ENCODE data around the gene REEP1. TPM values are rescaled to one million over a fixed set of nuclear protein-coding genes. Genes with fewer than 3 reads are reported as not detected.

Gene REEP1
- total RNA-seq, 1 experiment from 2014 or later, result 0.31 TPM

DNA sequence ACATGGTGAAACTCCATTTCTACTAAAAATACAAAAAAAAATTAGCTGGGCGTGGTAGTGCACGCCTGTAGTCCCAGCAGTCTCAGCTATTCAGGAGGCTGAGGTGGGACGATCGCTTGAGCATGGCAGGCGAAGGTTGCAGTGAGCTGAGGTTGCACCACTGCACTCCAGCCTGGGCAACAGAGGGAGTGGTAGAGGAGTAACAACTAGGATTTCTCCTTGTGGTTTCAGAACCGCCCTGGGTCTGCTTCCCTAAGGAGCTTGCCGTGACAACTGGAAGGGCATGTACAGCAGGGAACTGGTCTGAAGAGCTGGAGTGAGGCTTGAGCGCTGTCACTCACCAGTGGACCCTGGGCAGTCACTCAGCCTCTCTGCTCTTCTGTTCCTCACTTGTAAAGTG lies 29.1 kb downstream of the REEP1 start:
- Histone ChIP-seq H4K20me1 (ENCODE audit: insufficient read depth) (no peaks in the 10 kb centered on the region), H3K27me3 (ENCODE audit: insufficient read depth, low read depth) (peaks cover 63% of the 10 kb centered on the region), H3K79me2 (ENCODE audit: low read depth) (no peaks in the 10 kb centered on the region), H3F3A (ENCODE audit: insufficient read depth, low read depth) (no peaks in the 10 kb centered on the region), H3K9me2 (ENCODE audit: insufficient read depth) (no peaks in the 10 kb centered on the region), H3K27ac (no peak overlapping the region), H3K9me3 (ENCODE audit: insufficient read depth, low read depth) (no peaks in the 10 kb centered on the region), H3K36me3 (ENCODE audit: low read depth) (no peaks in the 10 kb centered on the region), H2AFZ (no peak overlapping the region), H3K4me3 (no peak overlapping the region), H3K4me2 (no peak overlapping the region), H3K4me1 (replicated peaks; ENCODE audit: insufficient read depth) (no peaks in the 10 kb centered on the region)
- ChIA-PET CTCF (no interaction called here), POLR2A (ENCODE audit: unreplicated experiment) (no interaction called here)
- no peak for TF ChIP-seq EZH2 (IDR thresholded peaks at IDR 0.05; ENCODE audit: low read depth)
- no peak for TF ChIP-seq CTCF (conservative IDR thresholded peaks at IDR 0.05)
- BruUV-seq (replicated peaks), result no TSS peak
- intact Hi-C loops (cut with micrococcal nuclease; ENCODE audit: unreplicated experiment), result no loop called here
- no peak for DNase-seq

GRCh38 chr2:86307431-86307830 lies 30.0 kb downstream of the REEP1 start:
- H3K27ac ChIP-seq, result no peak overlapping the region
- no peaks in the 10 kb centered on the region for H3F3A ChIP-seq (ENCODE audit: insufficient read depth, low read depth)
- DNase-seq, result no peak
- no peak overlapping the region for H3K4me2 ChIP-seq
- no peaks in the 10 kb centered on the region for H3K9me3 ChIP-seq (ENCODE audit: insufficient read depth, low read depth)
- TF ChIP-seq EZH2 (IDR thresholded peaks at IDR 0.05; ENCODE audit: low read depth) (no peak), CTCF (conservative IDR thresholded peaks at IDR 0.05) (no peak)
- H2AFZ ChIP-seq, result no peak overlapping the region
- no peaks in the 10 kb centered on the region for H3K79me2 ChIP-seq (ENCODE audit: low read depth)
- H3K4me3 ChIP-seq, result no peak overlapping the region
- H3K4me1 ChIP-seq (replicated peaks; ENCODE audit: insufficient read depth), result no peaks in the 10 kb centered on the region
- intact Hi-C loops (cut with micrococcal nuclease; ENCODE audit: unreplicated experiment), result no loop called here
- H4K20me1 ChIP-seq (ENCODE audit: insufficient read depth), result no peaks in the 10 kb centered on the region
- no TSS peak for BruUV-seq (replicated peaks)
- POLR2A ChIA-PET (ENCODE audit: unreplicated experiment), result no interaction called here
- no peaks in the 10 kb centered on the region for H3K36me3 ChIP-seq (ENCODE audit: low read depth)
- H3K9me2 ChIP-seq (ENCODE audit: insufficient read depth), result no peaks in the 10 kb centered on the region
- CTCF ChIA-PET, result no interaction called here
- peaks cover 60% of the 10 kb centered on the region for H3K27me3 ChIP-seq (ENCODE audit: insufficient read depth, low read depth)

DNA sequence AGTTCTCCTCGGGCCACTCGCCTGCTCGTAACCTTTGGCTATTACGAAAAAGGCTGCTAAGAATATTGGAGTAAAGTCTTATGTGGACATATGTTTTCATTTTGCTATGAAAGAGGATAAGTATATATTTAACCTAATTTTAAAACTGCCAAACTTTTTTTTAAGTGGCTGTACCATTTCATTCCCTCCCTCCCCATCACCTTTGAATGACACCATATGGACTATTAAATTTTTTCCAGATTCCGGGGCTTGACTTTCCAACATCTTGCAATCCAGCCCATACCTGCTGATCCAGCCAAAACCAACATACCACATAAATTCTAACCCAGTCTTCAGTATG lies 31.5 kb downstream of the REEP1 start:
- H3K4me1 ChIP-seq (replicated peaks; ENCODE audit: insufficient read depth), result no peaks in the 10 kb centered on the region
- CTCF ChIA-PET, result no interaction called here
- H3K27ac ChIP-seq, result no peak overlapping the region
- POLR2A ChIA-PET (ENCODE audit: unreplicated experiment), result no interaction called here
- no TSS peak for BruUV-seq (replicated peaks)
- no peak overlapping the region for H2AFZ ChIP-seq
- no peaks in the 10 kb centered on the region for H3K9me2 ChIP-seq (ENCODE audit: insufficient read depth)
- no peaks in the 10 kb centered on the region for H3F3A ChIP-seq (ENCODE audit: insufficient read depth, low read depth)
- no peak overlapping the region for H3K4me3 ChIP-seq
- TF ChIP-seq CTCF (conservative IDR thresholded peaks at IDR 0.05) (no peak), EZH2 (IDR thresholded peaks at IDR 0.05; ENCODE audit: low read depth) (no peak)
- H3K9me3 ChIP-seq (ENCODE audit: insufficient read depth, low read depth), result no peaks in the 10 kb centered on the region
- no peaks in the 10 kb centered on the region for H3K36me3 ChIP-seq (ENCODE audit: low read depth)
- intact Hi-C loops (cut with micrococcal nuclease; ENCODE audit: unreplicated experiment), result no loop called here
- no peaks in the 10 kb centered on the region for H4K20me1 ChIP-seq (ENCODE audit: insufficient read depth)
- no peak overlapping the region for H3K4me2 ChIP-seq
- peaks cover 61% of the 10 kb centered on the region for H3K27me3 ChIP-seq (ENCODE audit: insufficient read depth, low read depth)
- H3K79me2 ChIP-seq (ENCODE audit: low read depth), result no peaks in the 10 kb centered on the region
- DNase-seq, result no peak

Data from PC-9 (cell line).